Keratinocyte (primary cell): ENCODE results near the gene PFKFB4. TPM values are rescaled to one million over a fixed set of nuclear protein-coding genes. Genes with fewer than 3 reads are reported as not detected.
A peak's percentile ranks its signal among the peaks of the same experiment; 100 is the strongest.

Source experiments
- DNase-seq: peaks from one replicate; pipeline ENCODE4 v3.0.0-alpha.2; 2011; ENCODE audit warnings: low read depth, missing footprints, low spot score
- FAIRE-seq: peaks from 2 replicates; lab custom pipeline; 2011; peaks lifted over from hg19 to GRCh38; lab: Jason Lieb, UNC
- H2AFZ ChIP-seq: 2 replicates; pipeline ENCODE4 v1.6.0; 2012; ENCODE audit warnings: low read length, control low read depth, inconsistent platforms; ENCODE audit not compliant: control insufficient read depth
- H3K27ac ChIP-seq: 2 replicates; pipeline ENCODE4 v1.5.1; 2011; ENCODE audit warnings: low read length; ENCODE audit not compliant: control insufficient read depth, insufficient read depth
- H3K27me3 ChIP-seq: 3 replicates; pipeline ENCODE4 v1.6.0; 2011; ENCODE audit warnings: low read length; ENCODE audit not compliant: control insufficient read depth, insufficient read depth; ENCODE audit errors: extremely low read depth
- H3K36me3 ChIP-seq, 2 experiments: 2 replicates in 1 of 2; 3 replicates in 1 of 2; pipeline ENCODE4 v1.5.1; 2011; ENCODE audit warnings: low read length in 2 of 2, mild to moderate bottlenecking in 1 of 2; ENCODE audit not compliant: control insufficient read depth in 2 of 2, insufficient read depth in 2 of 2; ENCODE audit errors: extremely low read depth in 1 of 2
- H3K4me1 ChIP-seq: 3 replicates; pipeline ENCODE4 v1.5.1; 2011; ENCODE audit warnings: low read length; ENCODE audit not compliant: control insufficient read depth, insufficient read depth; ENCODE audit errors: extremely low read depth
- H3K4me2 ChIP-seq: 3 replicates; pipeline ENCODE4 v1.6.0; 2011; ENCODE audit warnings: low read depth, low read length; ENCODE audit not compliant: control insufficient read depth, insufficient read depth; ENCODE audit errors: extremely low read depth
- H3K4me3 ChIP-seq, 3 experiments: fragments of 200-600 bp in 1 of 3; sonication (generic) in 1 of 3; 2 replicates in 2 of 3; 3 replicates in 1 of 3; pipeline ENCODE4 v1.5.1; 2011 to 2016; ENCODE audit warnings: low read length in 3 of 3, mild to moderate bottlenecking in 3 of 3, control low read depth in 2 of 3, inconsistent platforms in 1 of 3, low read depth in 1 of 3, mixed read lengths in 1 of 3, mixed run types in 1 of 3, moderate library complexity in 1 of 3; ENCODE audit not compliant: control insufficient read depth in 2 of 3, insufficient read depth in 2 of 3; ENCODE audit errors: extremely low read depth in 1 of 3
- H3K79me2 ChIP-seq: 2 replicates; pipeline ENCODE4 v1.6.0; 2012; ENCODE audit warnings: low read length; ENCODE audit not compliant: control insufficient read depth, insufficient read depth
- H3K9ac ChIP-seq: 3 replicates; pipeline ENCODE4 v1.6.0; 2011; ENCODE audit warnings: low read length; ENCODE audit not compliant: control insufficient read depth, insufficient read depth; ENCODE audit errors: extremely low read depth
- H3K9me1 ChIP-seq: 3 replicates; pipeline ENCODE4 v1.6.0; 2011; ENCODE audit warnings: low read length; ENCODE audit not compliant: control insufficient read depth, insufficient read depth; ENCODE audit errors: extremely low read depth
- H3K9me3 ChIP-seq: 2 replicates; pipeline ENCODE4 v1.5.1; 2012; ENCODE audit warnings: low read depth, low read length; ENCODE audit not compliant: control insufficient read depth
- H4K20me1 ChIP-seq: 3 replicates; pipeline ENCODE4 v1.6.0; 2011; ENCODE audit warnings: low read length; ENCODE audit not compliant: control insufficient read depth, insufficient read depth; ENCODE audit errors: extremely low read depth
- EZH2 ChIP-seq: IDR thresholded peaks from one replicate; pipeline ENCODE4 v1.6.1; 2012; ENCODE audit warnings: inconsistent platforms, mild to moderate bottlenecking, low read length, moderate library complexity
- dilution Hi-C: fragments of 300-500 bp; cut with MboI; formaldehyde crosslinking; loops from one replicate; pipeline ENCODE4 v1.7.0; 2020; ENCODE audit warnings: low sequenced_read_pairs; ENCODE audit not compliant: extremely low pct_ligation_motif_present
- polyA plus RNA-seq, 5 experiments: library from polyadenylated mRNA; depleted of rRNA in 3 of 5; stranded (reverse) in 3 of 5; stranded (forward) in 1 of 5; unstranded in 1 of 5; fragments of >200 nt; gene quantifications; 1 replicate in 1 of 5; 2 replicates in 3 of 5; 3 replicates in 1 of 5; pipeline versions ENCODE4 v1.2.1 to v1.2.3, GENCODE V29; 2011 to 2012; ENCODE audit warnings: missing spikeins in 2 of 5, low read depth in 1 of 5, low replicate concordance in 1 of 5
- TF ChIP-seq, protein P1 (sequence below), 3 experiments: IDR thresholded peaks in 1 of 3; conservative IDR thresholded peaks in 1 of 3; optimal IDR thresholded peaks in 1 of 3; 2 replicates in 2 of 3; 3 replicates in 1 of 3; pipeline versions ENCODE3 to v1.5.1; 2011; ENCODE audit warnings: low read length in 3 of 3, mild to moderate bottlenecking in 3 of 3, moderate library complexity in 2 of 3, control low read depth in 1 of 3, inconsistent platforms in 1 of 3; ENCODE audit not compliant: insufficient read depth in 2 of 3; ENCODE audit errors: extremely low read depth in 1 of 3

The PFKFB4 gene
- polyA plus RNA-seq, 1 donor (not counting 4 experiments of a cell fraction or from before 2014, with no cell fraction given), result 15.1 TPM

DNA sequence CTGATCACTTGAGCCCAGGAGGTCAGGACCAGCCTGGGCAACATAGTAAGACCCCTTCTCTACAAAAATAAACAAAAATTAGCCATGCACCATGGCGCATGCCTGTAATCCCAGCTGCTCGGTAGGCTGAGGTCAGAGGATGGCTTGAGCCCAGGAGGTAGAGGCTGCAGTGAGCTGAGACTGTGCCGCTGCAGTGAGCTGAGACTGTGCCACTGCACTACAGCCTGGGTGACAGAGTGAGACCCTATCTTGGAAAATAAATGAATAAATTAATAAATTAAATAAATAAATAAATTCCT is 63.5 kb downstream of the PFKFB4 start:
- Histone ChIP-seq H3K79me2 (no peaks in the 10 kb centered on the region), H3K9ac (peak overlapping the region; percentile 72), H3K27me3 (no peaks in the 10 kb centered on the region), H3K4me3 (no peak overlapping the region), H3K4me1 (peaks cover 10% of the 10 kb centered on the region), H3K4me2 (no peak overlapping the region), H4K20me1 (no peaks in the 10 kb centered on the region), H3K9me3 (no peaks in the 10 kb centered on the region), H3K36me3 (no peaks in the 10 kb centered on the region), H2AFZ (no peak overlapping the region), H3K27ac (peak overlapping the region; percentile 96), H3K9me1 (no peaks in the 10 kb centered on the region)
- TF ChIP-seq EZH2, result no peak
- TF ChIP-seq, protein P1, sequence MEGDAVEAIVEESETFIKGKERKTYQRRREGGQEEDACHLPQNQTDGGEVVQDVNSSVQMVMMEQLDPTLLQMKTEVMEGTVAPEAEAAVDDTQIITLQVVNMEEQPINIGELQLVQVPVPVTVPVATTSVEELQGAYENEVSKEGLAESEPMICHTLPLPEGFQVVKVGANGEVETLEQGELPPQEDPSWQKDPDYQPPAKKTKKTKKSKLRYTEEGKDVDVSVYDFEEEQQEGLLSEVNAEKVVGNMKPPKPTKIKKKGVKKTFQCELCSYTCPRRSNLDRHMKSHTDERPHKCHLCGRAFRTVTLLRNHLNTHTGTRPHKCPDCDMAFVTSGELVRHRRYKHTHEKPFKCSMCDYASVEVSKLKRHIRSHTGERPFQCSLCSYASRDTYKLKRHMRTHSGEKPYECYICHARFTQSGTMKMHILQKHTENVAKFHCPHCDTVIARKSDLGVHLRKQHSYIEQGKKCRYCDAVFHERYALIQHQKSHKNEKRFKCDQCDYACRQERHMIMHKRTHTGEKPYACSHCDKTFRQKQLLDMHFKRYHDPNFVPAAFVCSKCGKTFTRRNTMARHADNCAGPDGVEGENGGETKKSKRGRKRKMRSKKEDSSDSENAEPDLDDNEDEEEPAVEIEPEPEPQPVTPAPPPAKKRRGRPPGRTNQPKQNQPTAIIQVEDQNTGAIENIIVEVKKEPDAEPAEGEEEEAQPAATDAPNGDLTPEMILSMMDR (optimal IDR thresholded peaks at IDR 0.05 in 1 of 3, IDR thresholded peaks at IDR 0.05 in 1 of 3, conservative IDR thresholded peaks at IDR 0.05 in 1 of 3; ENCODE audit: extremely low read depth in 1 of 3, insufficient read depth in 2 of 3, low read length in 3 of 3), result no peak
- dilution Hi-C loops, result no loop called here
- FAIRE-seq, result no peak
- DNase-seq, result no peak

DNA sequence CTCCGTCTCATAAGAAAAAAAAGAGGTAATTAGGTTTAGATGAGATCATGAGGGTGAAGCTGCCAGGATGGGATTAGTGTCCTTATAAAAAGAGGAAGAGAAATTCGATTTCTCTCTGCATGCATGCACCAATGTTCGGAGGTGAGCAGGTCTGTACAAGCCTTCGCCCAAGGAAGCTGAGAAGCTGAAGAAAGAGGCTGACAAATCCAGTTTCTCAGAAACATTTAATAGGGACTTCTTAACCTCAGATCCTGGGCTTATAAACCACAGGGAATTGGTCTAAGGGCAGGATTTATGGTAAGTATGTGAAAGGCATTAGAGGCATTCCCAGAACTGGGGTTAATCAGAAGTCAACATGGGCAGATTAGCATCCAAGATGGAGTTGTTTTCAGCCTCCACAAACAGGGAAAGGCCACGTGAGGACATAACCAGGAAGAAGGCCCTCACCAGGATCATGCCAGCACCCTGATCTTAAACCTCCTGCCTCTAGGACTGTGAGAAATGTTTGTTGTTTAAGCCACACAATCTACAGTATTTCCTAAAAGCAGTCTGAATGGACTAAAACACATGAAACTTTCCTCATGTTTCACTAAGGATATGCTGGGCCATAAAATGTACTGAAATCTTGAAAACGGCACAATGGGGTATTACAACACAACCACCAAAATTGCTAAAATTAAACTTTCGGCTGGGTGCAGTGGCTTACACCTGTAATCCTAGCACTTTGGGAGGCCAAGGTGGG is 64.0 kb downstream of the PFKFB4 start:
- FAIRE-seq, result no peak
- TF ChIP-seq EZH2, result no peak
- TF ChIP-seq, protein P1 (optimal IDR thresholded peaks at IDR 0.05 in 1 of 3, IDR thresholded peaks at IDR 0.05 in 1 of 3, conservative IDR thresholded peaks at IDR 0.05 in 1 of 3; ENCODE audit: extremely low read depth in 1 of 3, insufficient read depth in 2 of 3, low read length in 3 of 3), result no peak
- peak overlapping the region in 1 of 3 experiments; percentile 59 for H3K4me3 ChIP-seq

More for the DNA sequence above, 64.0 kb downstream of the PFKFB4 start:
- Histone ChIP-seq H2AFZ (peak overlapping the region; percentile 80), H3K27ac (peak overlapping the region; percentile 96), H3K9me1 (no peaks in the 10 kb centered on the region), H3K79me2 (no peaks in the 10 kb centered on the region), H3K27me3 (no peaks in the 10 kb centered on the region), H3K9me3 (no peaks in the 10 kb centered on the region), H3K4me1 (peaks cover 10% of the 10 kb centered on the region), H3K4me2 (peak overlapping the region; percentile 79), H3K36me3 (no peaks in the 10 kb centered on the region), H4K20me1 (no peaks in the 10 kb centered on the region), H3K9ac (peak overlapping the region; percentile 72)
- dilution Hi-C loops, result no loop called here
- peak; percentile 61 for DNase-seq
